Upper lobe of left lung (tissue), 4 donors: ENCODE measurements around the gene COL4A6.

Experiments
- EP300 ChIP-seq, 4 donors: sonication (generic); formaldehyde crosslinking; IDR thresholded peaks; one replicate each; pipeline ENCODE4 v1.5.1; 2017; ENCODE audit warnings: antibody characterized with exemption in 4 of 4, control low read depth in 2 of 4
- POLR2A ChIP-seq, 4 donors: fragments of 450-650 bp; IDR thresholded peaks; one replicate each; pipeline ENCODE4 v1.5.1; 2016 to 2017; ENCODE audit warnings: antibody characterized with exemption in 4 of 4, mild to moderate bottlenecking in 2 of 4
- POLR2AphosphoS5 ChIP-seq, 2 donors: sonication (generic); formaldehyde crosslinking; IDR thresholded peaks; one replicate each; pipeline ENCODE4 v1.5.1; 2017; ENCODE audit warnings: antibody characterized with exemption in 2 of 2
- TF ChIP-seq, protein P1 (sequence below), 6 experiments: fragments of 450-650 bp in 4 of 6; fragments of 200-600 bp in 2 of 6; sonication (generic) in 2 of 6; IDR thresholded peaks; one replicate each; pipeline ENCODE4 v1.5.1; 2016 to 2019; ENCODE audit warnings: antibody characterized with exemption in 6 of 6

DNA sequence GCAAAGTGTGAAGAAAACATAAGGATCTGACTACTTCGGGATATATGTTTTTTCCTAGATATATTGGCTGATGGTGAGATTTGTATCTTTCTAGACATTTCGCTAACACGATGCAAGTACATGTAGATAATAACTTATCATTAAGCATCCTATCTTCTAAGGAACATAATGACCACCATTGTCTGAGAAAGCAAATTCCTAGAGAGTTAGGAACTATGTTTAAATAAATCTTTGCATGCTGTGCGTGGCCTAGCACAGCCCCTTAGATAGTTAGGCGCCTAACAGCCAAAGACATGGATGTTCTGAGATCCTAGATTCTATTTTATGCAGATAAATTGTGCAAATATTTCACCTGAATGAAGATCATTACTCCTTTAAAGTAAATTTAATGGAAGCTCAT, 3.0 kb downstream of the COL4A6 start:
- TF ChIP-seq, protein P1, sequence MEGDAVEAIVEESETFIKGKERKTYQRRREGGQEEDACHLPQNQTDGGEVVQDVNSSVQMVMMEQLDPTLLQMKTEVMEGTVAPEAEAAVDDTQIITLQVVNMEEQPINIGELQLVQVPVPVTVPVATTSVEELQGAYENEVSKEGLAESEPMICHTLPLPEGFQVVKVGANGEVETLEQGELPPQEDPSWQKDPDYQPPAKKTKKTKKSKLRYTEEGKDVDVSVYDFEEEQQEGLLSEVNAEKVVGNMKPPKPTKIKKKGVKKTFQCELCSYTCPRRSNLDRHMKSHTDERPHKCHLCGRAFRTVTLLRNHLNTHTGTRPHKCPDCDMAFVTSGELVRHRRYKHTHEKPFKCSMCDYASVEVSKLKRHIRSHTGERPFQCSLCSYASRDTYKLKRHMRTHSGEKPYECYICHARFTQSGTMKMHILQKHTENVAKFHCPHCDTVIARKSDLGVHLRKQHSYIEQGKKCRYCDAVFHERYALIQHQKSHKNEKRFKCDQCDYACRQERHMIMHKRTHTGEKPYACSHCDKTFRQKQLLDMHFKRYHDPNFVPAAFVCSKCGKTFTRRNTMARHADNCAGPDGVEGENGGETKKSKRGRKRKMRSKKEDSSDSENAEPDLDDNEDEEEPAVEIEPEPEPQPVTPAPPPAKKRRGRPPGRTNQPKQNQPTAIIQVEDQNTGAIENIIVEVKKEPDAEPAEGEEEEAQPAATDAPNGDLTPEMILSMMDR (IDR thresholded peaks at IDR 0.05), result no peak
- no peak for TF ChIP-seq POLR2AphosphoS5 (IDR thresholded peaks at IDR 0.05)
- no peak for TF ChIP-seq POLR2A (IDR thresholded peaks at IDR 0.05)
- TF ChIP-seq EP300 (IDR thresholded peaks at IDR 0.05), result no peak
